ENCODE data around the gene HNRNPA2B1. TPM values are rescaled to one million over a fixed set of nuclear protein-coding genes. Genes with fewer than 3 reads are reported as not detected.

The HNRNPA2B1 gene
- total RNA-seq, 2 donors from 2014 or later, result 185 to 189 TPM

DNA sequence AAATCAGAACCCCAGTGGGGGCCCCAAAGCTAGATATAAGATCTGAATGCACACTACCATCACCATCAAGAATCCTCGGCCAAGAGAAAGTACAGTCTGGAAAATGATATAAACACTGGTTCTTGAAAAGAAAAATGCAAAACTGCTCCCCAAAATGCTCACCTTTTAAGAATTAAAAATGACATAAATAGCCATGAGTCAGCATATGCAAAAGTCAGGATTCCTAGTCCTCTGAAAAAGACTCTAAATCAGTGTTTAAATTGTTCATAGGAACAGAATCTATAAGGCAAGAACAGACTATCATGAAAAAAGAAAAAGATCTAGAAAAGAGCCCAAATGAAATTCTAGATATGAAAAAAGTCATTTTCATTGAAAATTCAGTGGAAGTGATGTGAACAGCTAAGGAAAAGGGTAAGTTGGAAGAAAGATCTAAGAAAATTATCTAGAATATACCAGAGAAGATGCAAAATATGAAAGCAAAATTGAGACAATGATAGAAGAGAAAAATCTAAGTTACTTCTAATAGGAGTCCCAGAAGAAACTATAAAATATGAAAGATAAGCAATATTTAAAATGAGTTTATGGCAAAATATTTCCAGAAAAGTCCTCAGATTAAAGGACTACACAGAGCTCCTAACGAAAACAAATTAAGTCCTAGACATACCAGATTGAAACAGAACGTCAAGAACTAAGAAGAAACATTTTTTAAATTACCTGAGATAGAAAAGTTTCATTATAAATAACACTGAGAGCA is 18.9 kb downstream of the HNRNPA2B1 start:
- no peak for DNase-seq (ENCODE audit: low spot score)
- no peak for TF ChIP-seq POLR2A (IDR thresholded peaks at IDR 0.05)
- TF ChIP-seq POLR2AphosphoS5 (IDR thresholded peaks at IDR 0.05), result no peak
- TF ChIP-seq, protein P1, sequence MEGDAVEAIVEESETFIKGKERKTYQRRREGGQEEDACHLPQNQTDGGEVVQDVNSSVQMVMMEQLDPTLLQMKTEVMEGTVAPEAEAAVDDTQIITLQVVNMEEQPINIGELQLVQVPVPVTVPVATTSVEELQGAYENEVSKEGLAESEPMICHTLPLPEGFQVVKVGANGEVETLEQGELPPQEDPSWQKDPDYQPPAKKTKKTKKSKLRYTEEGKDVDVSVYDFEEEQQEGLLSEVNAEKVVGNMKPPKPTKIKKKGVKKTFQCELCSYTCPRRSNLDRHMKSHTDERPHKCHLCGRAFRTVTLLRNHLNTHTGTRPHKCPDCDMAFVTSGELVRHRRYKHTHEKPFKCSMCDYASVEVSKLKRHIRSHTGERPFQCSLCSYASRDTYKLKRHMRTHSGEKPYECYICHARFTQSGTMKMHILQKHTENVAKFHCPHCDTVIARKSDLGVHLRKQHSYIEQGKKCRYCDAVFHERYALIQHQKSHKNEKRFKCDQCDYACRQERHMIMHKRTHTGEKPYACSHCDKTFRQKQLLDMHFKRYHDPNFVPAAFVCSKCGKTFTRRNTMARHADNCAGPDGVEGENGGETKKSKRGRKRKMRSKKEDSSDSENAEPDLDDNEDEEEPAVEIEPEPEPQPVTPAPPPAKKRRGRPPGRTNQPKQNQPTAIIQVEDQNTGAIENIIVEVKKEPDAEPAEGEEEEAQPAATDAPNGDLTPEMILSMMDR (IDR thresholded peaks at IDR 0.05), result no peak
- Histone ChIP-seq H3K9me3 (no peaks in the 10 kb centered on the region), H3K4me1 (replicated peaks) (no peaks in the 10 kb centered on the region), H3K27ac (no peak overlapping the region), H3K4me3 (no peak overlapping the region), H3K36me3 (no peaks in the 10 kb centered on the region), H3K27me3 (replicated peaks; ENCODE audit: insufficient read depth) (no peaks in the 10 kb centered on the region)
- WGBS, result 83% methylated on average over 3 of the region's 3 CpGs
- intact Hi-C loops (cut with DNase I), result no loop called here

DNA sequence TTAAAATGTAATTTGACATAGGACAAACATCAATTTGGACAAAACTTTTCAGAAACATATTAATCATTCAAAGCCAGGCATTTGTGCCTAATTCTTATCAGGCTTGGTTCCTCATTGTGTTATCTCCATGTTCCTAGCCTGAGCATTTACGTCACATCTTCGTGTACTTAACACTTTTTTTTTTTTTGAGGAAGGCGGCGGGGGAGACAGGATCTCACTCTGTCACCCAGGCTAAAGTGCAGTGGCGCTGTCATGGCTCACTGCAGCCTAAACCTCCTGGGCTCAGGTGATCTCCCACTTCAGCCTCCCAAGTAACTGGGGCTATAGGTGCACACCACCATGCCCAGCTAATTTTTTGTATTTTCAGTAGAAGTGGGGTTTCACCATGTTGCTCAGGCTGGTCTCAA is 19.8 kb downstream of the HNRNPA2B1 start:
- Histone ChIP-seq H3K9me3 (no peaks in the 10 kb centered on the region), H3K27me3 (replicated peaks; ENCODE audit: insufficient read depth) (no peaks in the 10 kb centered on the region), H3K4me3 (no peak overlapping the region), H3K27ac (no peak overlapping the region), H3K36me3 (no peaks in the 10 kb centered on the region), H3K4me1 (replicated peaks) (no peaks in the 10 kb centered on the region)
- TF ChIP-seq, protein P1 (IDR thresholded peaks at IDR 0.05), result no peak
- TF ChIP-seq POLR2A (IDR thresholded peaks at IDR 0.05) (no peak), POLR2AphosphoS5 (IDR thresholded peaks at IDR 0.05) (no peak)
- no peak for DNase-seq (ENCODE audit: low spot score)
- 67% methylated on average over 5 of the region's 5 CpGs for WGBS
- intact Hi-C loops (cut with DNase I), result no loop called here

- Histone ChIP-seq H3K36me3 (no peaks in the 10 kb centered on the region), H3K27ac (no peak overlapping the region), H3K9me3 (no peaks in the 10 kb centered on the region), H3K4me1 (replicated peaks) (no peaks in the 10 kb centered on the region), H3K4me3 (no peak overlapping the region), H3K27me3 (replicated peaks; ENCODE audit: insufficient read depth) (no peaks in the 10 kb centered on the region)
- intact Hi-C loops (cut with DNase I), result no loop called here
- no peak for DNase-seq (ENCODE audit: low spot score)
- 57% methylated on average over 8 of the region's 8 CpGs for WGBS
- TF ChIP-seq, protein P1 (IDR thresholded peaks at IDR 0.05), result no peak
- no peak for TF ChIP-seq POLR2A (IDR thresholded peaks at IDR 0.05)
- TF ChIP-seq POLR2AphosphoS5 (IDR thresholded peaks at IDR 0.05), result no peak
Observed at GRCh38 chr7:26179826-26180497, 20.6 kb downstream of the HNRNPA2B1 start.

DNA sequence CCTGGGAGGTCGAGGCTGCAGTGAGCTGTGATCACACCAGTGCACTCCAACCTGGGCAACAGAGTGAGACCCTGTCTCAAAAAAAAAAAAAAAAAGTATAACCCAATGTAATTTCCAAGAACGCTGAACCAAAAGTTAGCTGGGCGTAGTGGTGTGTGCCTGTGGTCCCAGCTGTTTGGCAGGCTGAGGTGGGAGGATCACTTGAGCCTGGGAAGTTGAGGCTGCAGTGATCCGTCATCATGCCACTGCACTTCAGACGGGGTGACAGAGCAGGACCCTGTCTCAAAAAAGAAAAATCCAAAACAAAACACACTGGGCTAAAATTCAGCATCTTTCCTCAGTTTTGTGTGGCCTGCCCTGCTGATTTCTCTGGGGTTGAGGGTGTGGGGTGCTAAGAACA is 21.1 kb downstream of the HNRNPA2B1 start:
- Histone ChIP-seq H3K27ac (no peak overlapping the region), H3K4me3 (no peak overlapping the region), H3K4me1 (replicated peaks) (no peaks in the 10 kb centered on the region), H3K36me3 (no peaks in the 10 kb centered on the region), H3K9me3 (no peaks in the 10 kb centered on the region), H3K27me3 (replicated peaks; ENCODE audit: insufficient read depth) (no peaks in the 10 kb centered on the region)
- 90% methylated on average over 5 of the region's 5 CpGs for WGBS
- intact Hi-C loops (cut with DNase I), result no loop called here
- no peak for DNase-seq (ENCODE audit: low spot score)
- no peak for TF ChIP-seq POLR2A (IDR thresholded peaks at IDR 0.05)
- TF ChIP-seq, protein P1 (IDR thresholded peaks at IDR 0.05), result no peak
- no peak for TF ChIP-seq POLR2AphosphoS5 (IDR thresholded peaks at IDR 0.05)

All from prostate gland (tissue), 2 donors.